HepG2 (cell line): ENCODE measurements around the gene MAP3K2. TPM values are rescaled to one million over a fixed set of nuclear protein-coding genes. Genes with fewer than 3 reads are reported as not detected.

Experiments
- ATAC-seq: fragments of 200-7000 bp; cut with Tn5 transposase; 3 replicates; pipeline ENCODE4 v1.9.1; 2020; ENCODE audit warnings: mild to moderate bottlenecking, moderate library complexity
- BruUV-seq: library from RNA; stranded (reverse); fragments of 400-500 nt; replicated peaks from 2 replicates; lab custom pipeline; 2021; lab: Mats Ljungman, UMichigan
- CTCF ChIA-PET: fragments of 300-600 bp; formaldehyde crosslinking; extraction: SDS; loops from one replicate; lab custom pipeline; 2021; ENCODE audit warnings: low total read pairs, inconsistent platforms, low intra/inter-chr PET ratio; lab: Yijun Ruan, JAX
- POLR2A ChIA-PET: fragments of 350-600 bp; sonication (Branson Sonifier 250); formaldehyde crosslinking; loops from one replicate; lab custom pipeline; 2020; ENCODE audit warnings: antibody characterized with exemption, inconsistent platforms; lab: Yijun Ruan, JAX
- DNase-seq: peaks from one replicate; pipeline ENCODE4 v3.0.0-alpha.2; 2015; ENCODE audit warnings: low spot score
- FAIRE-seq: peaks from 3 replicates; lab custom pipeline; 2011; peaks lifted over from hg19 to GRCh38; lab: Jason Lieb, UNC
- H2AFZ ChIP-seq: one replicate; pipeline ENCODE4 v1.6.1; 2011; ENCODE audit warnings: low read length, inconsistent platforms
- H3K27ac ChIP-seq: fragments of 300-600 bp; 3 replicates; pipeline ENCODE4 v1.8.0; 2011; ENCODE audit warnings: mixed run types, mild to moderate bottlenecking, mixed read lengths, low read length, inconsistent platforms; ENCODE audit not compliant: insufficient read depth; ENCODE audit errors: extremely low read length
- H3K27me3 ChIP-seq, 2 experiments: fragments of 200-600 bp in 1 of 2; 2 replicates in 1 of 2; 3 replicates in 1 of 2; pipeline versions ENCODE4 v1.6.0 to v1.8.0; 2011; ENCODE audit warnings: low read length in 2 of 2, mild to moderate bottlenecking in 2 of 2, moderate library complexity in 2 of 2, inconsistent platforms in 1 of 2; ENCODE audit not compliant: insufficient read depth in 2 of 2, control insufficient read depth in 1 of 2
- H3K36me3 ChIP-seq, 2 experiments: fragments of 200-600 bp in 1 of 2; replicated peaks in 1 of 2; 2 replicates in 1 of 2; 3 replicates in 1 of 2; pipeline versions ENCODE4 v1.5.1 to v1.8.0; 2011; ENCODE audit warnings: low read length in 2 of 2, inconsistent platforms in 1 of 2; ENCODE audit not compliant: insufficient read depth in 2 of 2, control insufficient read depth in 1 of 2
- H3K4me1 ChIP-seq: 2 replicates; pipeline ENCODE4 v1.5.1; 2012; ENCODE audit warnings: low read length, inconsistent platforms; ENCODE audit not compliant: insufficient read depth
- H3K4me2 ChIP-seq: 2 replicates; pipeline ENCODE4 v1.6.0; 2011; ENCODE audit warnings: low read depth, low read length, inconsistent platforms
- H3K4me3 ChIP-seq, 3 experiments: fragments of 200-600 bp in 1 of 3; sonication (generic), shearing (Covaris generic) in 1 of 3; replicated peaks in 1 of 3; 2 replicates each; pipeline ENCODE4 v1.5.1; 2011 to 2016; ENCODE audit warnings: low read length in 3 of 3, inconsistent platforms in 2 of 3, low read depth in 2 of 3, mild to moderate bottlenecking in 2 of 3, control low read depth in 1 of 3, mixed read lengths in 1 of 3; ENCODE audit not compliant: insufficient read depth in 1 of 3
- H3K79me2 ChIP-seq: one replicate; pipeline ENCODE4 v1.6.1; 2011; ENCODE audit warnings: low read length, inconsistent platforms; ENCODE audit not compliant: insufficient read depth
- H3K9ac ChIP-seq: 2 replicates; pipeline ENCODE4 v1.6.0; 2011; ENCODE audit warnings: mild to moderate bottlenecking, low read depth, low read length, inconsistent platforms; ENCODE audit not compliant: insufficient read depth
- H3K9me3 ChIP-seq: 2 replicates; pipeline ENCODE4 v1.5.1; 2012; ENCODE audit warnings: mild to moderate bottlenecking, low read length
- H4K20me1 ChIP-seq: 2 replicates; pipeline ENCODE4 v1.6.0; 2011; ENCODE audit warnings: inconsistent platforms, mild to moderate bottlenecking, low read length, moderate library complexity; ENCODE audit not compliant: insufficient read depth
- ARNT ChIP-seq: fragments of 450-650 bp; IDR thresholded peaks from 2 replicates; pipeline ENCODE4 v1.6.1; 2017
- ATM ChIP-seq: fragments of 450-650 bp; IDR thresholded peaks from 2 replicates; pipeline ENCODE4 v1.7.1; 2017; ENCODE audit warnings: mild to moderate bottlenecking, borderline replicate concordance
- CBFB ChIP-seq: sonication (generic); formaldehyde crosslinking; IDR thresholded peaks from 2 replicates; pipeline ENCODE4 v1.4.0; 2020; ENCODE audit warnings: missing genetic modification reagents
- NBN ChIP-seq: fragments of 450-650 bp; conservative IDR thresholded peaks from 2 replicates; pipeline ENCODE4 v1.6.1; 2017
- ZHX2 ChIP-seq, 2 experiments: sonication (generic) in 1 of 2; formaldehyde crosslinking in 1 of 2; IDR thresholded peaks; 2 replicates each; pipeline versions ENCODE4 v1.6.1 to v1.9.0; 2014 to 2022; ENCODE audit warnings: antibody characterized with exemption in 1 of 2, borderline replicate concordance in 1 of 2, inconsistent platforms in 1 of 2, low read depth in 1 of 2, missing genetic modification reagents in 1 of 2
- ZSCAN21 ChIP-seq: sonication (generic); formaldehyde crosslinking; IDR thresholded peaks from 2 replicates; pipeline ENCODE4 v1.8.0; 2022; ENCODE audit warnings: mild to moderate bottlenecking, missing genetic modification reagents, moderate library complexity, borderline replicate concordance
- WGBS: methylation state at CpG from one replicate; pipeline ENCODE4 v1.1.6; 2017; ENCODE audit warnings: low lambda C conversion rate; 5-methylcytosine and 5-hydroxymethylcytosine counted together
- in situ Hi-C: cut with HindIII; loops from 2 replicates; pipeline ENCODE4 v1.10.0; 2017; ENCODE audit warnings: low pct_unique_long_range_greater_than_20kb; ENCODE audit not compliant: extremely low pct_ligation_motif_present
- intact Hi-C: fragments of 100-400 bp; cut with micrococcal nuclease; formaldehyde crosslinking; loops from one replicate; pipeline ENCODE4 v1.10.0; 2022; ENCODE audit not compliant: unreplicated experiment
- polyA plus RNA-seq, 8 experiments: library from polyadenylated mRNA; depleted of rRNA in 3 of 8; stranded (reverse) in 7 of 8; unstranded in 1 of 8; fragments of >200 nt; fragmentation: Illumina TruSeq in 4 of 8; extraction: Trizol in 4 of 8; gene quantifications; 2 replicates each; pipeline versions ENCODE4 v1.2.1 to v1.2.3, GENCODE V29; 2011 to 2016; ENCODE audit warnings: low read depth in 4 of 8, missing spikeins in 1 of 8, mixed read lengths in 1 of 8; ENCODE audit not compliant: insufficient read depth in 1 of 8
- total RNA-seq, 5 experiments: library from RNA; depleted of rRNA; stranded (reverse); fragments of >200 nt; fragmentation: Illumina TruSeq; extraction: Trizol; gene quantifications; 2 replicates each; pipeline ENCODE4 v1.2.3, GENCODE V29; 2016; ENCODE audit warnings: low read depth in 1 of 5
- TF ChIP-seq, protein P1 (sequence below): IDR thresholded peaks from 2 replicates; pipeline ENCODE4 v1.6.1; 2018; ENCODE audit warnings: missing genetic modification reagents, mild to moderate bottlenecking, missing compliant biosample characterization
- TF ChIP-seq, protein P2 (sequence below): sonication (generic); formaldehyde crosslinking; IDR thresholded peaks from 2 replicates; pipeline ENCODE4 v1.5.0; 2020; ENCODE audit warnings: mild to moderate bottlenecking, missing genetic modification reagents, borderline replicate concordance
- TF ChIP-seq, protein P3 (sequence below): sonication (generic); formaldehyde crosslinking; IDR thresholded peaks from 2 replicates; pipeline ENCODE4 v1.4.0; 2020; ENCODE audit warnings: missing genetic modification reagents, low read depth, mild to moderate bottlenecking, borderline replicate concordance

Gene MAP3K2
- total and polyA plus RNA-seq, 2 of the 13 experiments (the other 11 are each of a cell fraction or from before 2014, with no cell fraction given) = 12.2 to 37.2 TPM

GRCh38 chr2:127420039-127420864 lies 32.5 kb upstream of the MAP3K2 start:
- in situ Hi-C loops (no loop called here), intact Hi-C loops (no loop called here)
- H3K27ac ChIP-seq = peak overlapping the region; percentile 96
- no peaks in the 10 kb centered on the region for H3K27me3 ChIP-seq
- FAIRE-seq (no peak), ATAC-seq (no peak), DNase-seq (no peak)
- ChIA-PET POLR2A (interaction anchor here (1.2 to 8.1 kb wide), 9 partner anchors 9 to 56 kb away, joined by 3 to 229 read pairs (median 12); no protein-coding TSS in a partner anchor), CTCF (interaction anchor here (0.8 to 1.2 kb wide), 2 partner anchors 18 to 59 kb away, joined by 3 read pairs; no protein-coding TSS in a partner anchor)
- no peak overlapping the region for H2AFZ ChIP-seq
- no TSS peak for BruUV-seq
- peak overlapping the region; percentile 97 for H3K9ac ChIP-seq
- peaks cover 47% of the 10 kb centered on the region for H3K79me2 ChIP-seq
- H3K4me3 ChIP-seq = peak overlapping the region; percentile 57 to 78 (median 73); a peak in 5 of 6 replicates
- H3K4me2 ChIP-seq = peak overlapping the region; percentile 94
- H3K4me1 ChIP-seq = peaks cover 68% of the 10 kb centered on the region
- H4K20me1 ChIP-seq = no peaks in the 10 kb centered on the region
- WGBS = 66% methylated on average over 5 of the region's 8 CpGs
- H3K36me3 ChIP-seq = peaks cover 12 to 31% of the 10 kb centered on the region in 2 experiments
- no peaks in the 10 kb centered on the region for H3K9me3 ChIP-seq
- TF ChIP-seq ATM (no peak), CBFB (CRISPR knock-in tag) (no peak), ARNT (no peak), ZHX2 (IDR thresholded peaks at IDR 0.05; ENCODE audit: low read depth) (no peak), ZHX2 (CRISPR knock-in tag; IDR thresholded peaks at IDR 0.05; ENCODE audit: borderline replicate concordance) (no peak), NBN (no peak), ZSCAN21 (CRISPR knock-in tag) (peak; percentile 2; the same call in 1 of the 2 replicates)
- TF ChIP-seq, protein P1, sequence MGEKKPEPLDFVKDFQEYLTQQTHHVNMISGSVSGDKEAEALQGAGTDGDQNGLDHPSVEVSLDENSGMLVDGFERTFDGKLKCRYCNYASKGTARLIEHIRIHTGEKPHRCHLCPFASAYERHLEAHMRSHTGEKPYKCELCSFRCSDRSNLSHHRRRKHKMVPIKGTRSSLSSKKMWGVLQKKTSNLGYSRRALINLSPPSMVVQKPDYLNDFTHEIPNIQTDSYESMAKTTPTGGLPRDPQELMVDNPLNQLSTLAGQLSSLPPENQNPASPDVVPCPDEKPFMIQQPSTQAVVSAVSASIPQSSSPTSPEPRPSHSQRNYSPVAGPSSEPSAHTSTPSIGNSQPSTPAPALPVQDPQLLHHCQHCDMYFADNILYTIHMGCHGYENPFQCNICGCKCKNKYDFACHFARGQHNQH = no peak; the same call in 1 of the 2 replicates
- TF ChIP-seq, protein P2, sequence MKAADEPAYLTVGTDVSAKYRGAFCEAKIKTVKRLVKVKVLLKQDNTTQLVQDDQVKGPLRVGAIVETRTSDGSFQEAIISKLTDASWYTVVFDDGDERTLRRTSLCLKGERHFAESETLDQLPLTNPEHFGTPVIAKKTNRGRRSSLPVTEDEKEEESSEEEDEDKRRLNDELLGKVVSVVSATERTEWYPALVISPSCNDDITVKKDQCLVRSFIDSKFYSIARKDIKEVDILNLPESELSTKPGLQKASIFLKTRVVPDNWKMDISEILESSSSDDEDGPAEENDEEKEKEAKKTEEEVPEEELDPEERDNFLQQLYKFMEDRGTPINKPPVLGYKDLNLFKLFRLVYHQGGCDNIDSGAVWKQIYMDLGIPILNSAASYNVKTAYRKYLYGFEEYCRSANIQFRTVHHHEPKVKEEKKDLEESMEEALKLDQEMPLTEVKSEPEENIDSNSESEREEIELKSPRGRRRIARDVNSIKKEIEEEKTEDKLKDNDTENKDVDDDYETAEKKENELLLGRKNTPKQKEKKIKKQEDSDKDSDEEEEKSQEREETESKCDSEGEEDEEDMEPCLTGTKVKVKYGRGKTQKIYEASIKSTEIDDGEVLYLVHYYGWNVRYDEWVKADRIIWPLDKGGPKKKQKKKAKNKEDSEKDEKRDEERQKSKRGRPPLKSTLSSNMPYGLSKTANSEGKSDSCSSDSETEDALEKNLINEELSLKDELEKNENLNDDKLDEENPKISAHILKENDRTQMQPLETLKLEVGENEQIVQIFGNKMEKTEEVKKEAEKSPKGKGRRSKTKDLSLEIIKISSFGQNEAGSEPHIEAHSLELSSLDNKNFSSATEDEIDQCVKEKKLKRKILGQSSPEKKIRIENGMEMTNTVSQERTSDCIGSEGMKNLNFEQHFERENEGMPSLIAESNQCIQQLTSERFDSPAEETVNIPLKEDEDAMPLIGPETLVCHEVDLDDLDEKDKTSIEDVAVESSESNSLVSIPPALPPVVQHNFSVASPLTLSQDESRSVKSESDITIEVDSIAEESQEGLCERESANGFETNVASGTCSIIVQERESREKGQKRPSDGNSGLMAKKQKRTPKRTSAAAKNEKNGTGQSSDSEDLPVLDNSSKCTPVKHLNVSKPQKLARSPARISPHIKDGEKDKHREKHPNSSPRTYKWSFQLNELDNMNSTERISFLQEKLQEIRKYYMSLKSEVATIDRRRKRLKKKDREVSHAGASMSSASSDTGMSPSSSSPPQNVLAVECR (CRISPR knock-in tag) = 0 out of 2 replicates have a peak, but pooled peaks have one; percentile 23
- TF ChIP-seq, protein P3, sequence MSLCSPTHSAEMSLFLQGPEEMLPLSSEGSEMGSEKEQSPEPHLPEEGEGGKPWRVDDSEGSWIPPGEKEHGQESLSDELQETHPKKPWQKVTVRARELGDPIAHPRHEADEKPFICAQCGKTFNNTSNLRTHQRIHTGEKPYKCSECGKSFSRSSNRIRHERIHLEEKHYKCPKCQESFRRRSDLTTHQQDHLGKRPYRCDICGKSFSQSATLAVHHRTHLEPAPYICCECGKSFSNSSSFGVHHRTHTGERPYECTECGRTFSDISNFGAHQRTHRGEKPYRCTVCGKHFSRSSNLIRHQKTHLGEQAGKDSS (CRISPR knock-in tag) = peak; percentile 53; the same call in 1 of the 2 replicates
